Natural killer cell (primary cell): Measurements from ENCODE around the gene NFIB. TPM values are rescaled to one million over a fixed set of nuclear protein-coding genes. Genes with fewer than 3 reads are reported as not detected.

Experiments used
- ATAC-seq, 3 donors: fragments of 150-1000 bp in 2 of 3; fragments of 200-7000 bp in 1 of 3; cut with Tn5 transposase; 1 replicate in 1 of 3; 2 replicates in 2 of 3; pipeline ENCODE4 v1.10.0; 2021; ENCODE audit warnings: mild to moderate bottlenecking in 2 of 3, moderate library complexity in 2 of 3
- DNase-seq, 2 donors: peaks; one replicate each; pipeline versions ENCODE4 v3.0.0 to v3.0.0-alpha.2; 2013 to 2021; ENCODE audit warnings: mixed read lengths in 1 of 2
- H3K27ac ChIP-seq: one replicate; pipeline ENCODE4 v1.5.1; 2013; ENCODE audit warnings: mild to moderate bottlenecking, low read length
- H3K27me3 ChIP-seq: one replicate; pipeline ENCODE4 v1.6.1; 2013; ENCODE audit warnings: low read length; ENCODE audit not compliant: control insufficient read depth, insufficient read depth
- H3K36me3 ChIP-seq: one replicate; pipeline ENCODE4 v1.6.1; 2013; ENCODE audit warnings: low read length; ENCODE audit not compliant: control insufficient read depth, insufficient read depth
- H3K4me1 ChIP-seq: one replicate; pipeline ENCODE4 v1.6.1; 2013; ENCODE audit warnings: low read length; ENCODE audit not compliant: control insufficient read depth, insufficient read depth
- H3K4me3 ChIP-seq: one replicate; pipeline ENCODE4 v1.5.1; 2013; ENCODE audit warnings: low read length
- H3K9me3 ChIP-seq: one replicate; pipeline ENCODE4 v1.6.1; 2013; ENCODE audit warnings: low read length; ENCODE audit not compliant: control insufficient read depth, insufficient read depth
- H3K27ac Mint-ChIP-seq, 2 donors: one replicate each; pipeline ENCODE4 v1.8.0; 2022; ENCODE audit warnings: mild to moderate bottlenecking in 2 of 2, mixed read lengths in 2 of 2, moderate library complexity in 1 of 2
- H3K27me3 Mint-ChIP-seq, 2 donors: one replicate each; pipeline ENCODE4 v1.8.0; 2022; ENCODE audit warnings: low read depth in 2 of 2, mixed read lengths in 2 of 2
- H3K36me3 Mint-ChIP-seq: one replicate; pipeline ENCODE4 v1.8.0; 2022; ENCODE audit warnings: mixed read lengths
- H3K4me1 Mint-ChIP-seq, 2 donors: one replicate each; pipeline ENCODE4 v1.8.0; 2022; ENCODE audit warnings: mixed read lengths in 2 of 2
- H3K4me3 Mint-ChIP-seq: one replicate; pipeline ENCODE4 v1.8.0; 2022; ENCODE audit warnings: mild to moderate bottlenecking, moderate library complexity, mixed read lengths
- H3K9me3 Mint-ChIP-seq, 2 donors: one replicate each; pipeline ENCODE4 v1.8.0; 2022; ENCODE audit warnings: mixed read lengths in 2 of 2
- WGBS: methylation state at CpG from one replicate; pipeline ENCODE4 v1.1.7; 2013; ENCODE audit warnings: missing lambda C conversion rate; ENCODE audit not compliant: insufficient coverage; 5-methylcytosine and 5-hydroxymethylcytosine counted together
- intact Hi-C: fragments of 100-400 bp; cut with micrococcal nuclease; formaldehyde crosslinking; loops from one replicate; pipeline ENCODE4 v1.14.2; 2022
- total RNA-seq, 4 donors: library from RNA; stranded (reverse); fragments of 120-200 nt in 1 of 4; gene quantifications; one replicate each; pipeline versions ENCODE4 v1.2.3 to v1.2.4, GENCODE V29; 2013 to 2022
- TF ChIP-seq, protein P1 (sequence below): fragments of 200-600 bp; IDR thresholded peaks from one replicate; pipeline ENCODE4 v1.8.0; 2022; ENCODE audit warnings: antibody characterized with exemption

Gene NFIB
- total RNA-seq, 3 donors from 2014 or later (not counting 1 experiment from before 2014, with no cell fraction given), result 0.20 to 0.21 TPM; not detected in 1

DNA sequence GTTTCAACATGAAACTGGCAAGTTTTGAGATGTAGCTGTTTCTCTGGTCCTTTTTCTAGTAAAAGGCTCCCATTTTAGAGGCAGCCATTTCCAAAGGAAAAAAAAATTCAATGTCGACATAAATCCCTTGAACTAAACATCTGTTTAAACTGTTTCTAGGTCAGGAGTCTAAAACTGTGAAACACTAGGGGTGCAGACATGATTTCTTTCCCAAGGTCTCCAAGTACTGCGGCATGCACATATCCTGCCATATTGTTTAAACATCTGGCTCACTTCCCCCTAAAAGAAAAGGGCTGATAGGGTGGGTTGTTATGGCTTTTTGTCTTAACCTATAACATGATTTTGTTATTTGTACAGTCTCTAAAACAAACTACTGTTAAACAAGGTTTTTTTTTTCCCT, 51.1 kb downstream of the NFIB start:
- no peaks in the 10 kb centered on the region for H3K36me3 Mint-ChIP-seq

GRCh38 chr9:14261616-14262015, 52.3 kb downstream of the NFIB start:
- Histone ChIP-seq H3K4me1 (no peaks in the 10 kb centered on the region), H3K36me3 (no peaks in the 10 kb centered on the region), H3K4me3 (no peak overlapping the region), H3K27ac (no peak overlapping the region), H3K27me3 (no peaks in the 10 kb centered on the region), H3K9me3 (no peaks in the 10 kb centered on the region)
- Mint-ChIP-seq H3K9me3 (peaks cover 3 to 4% of the 10 kb centered on the region in 2 donors), H3K27ac (no peak overlapping the region), H3K4me3 (no peak overlapping the region), H3K4me1 (no peaks in the 10 kb centered on the region), H3K27me3 (no peaks in the 10 kb centered on the region), H3K36me3 (no peaks in the 10 kb centered on the region)
- WGBS, result 85% methylated on average over 2 of the region's 2 CpGs
- TF ChIP-seq, protein P1, sequence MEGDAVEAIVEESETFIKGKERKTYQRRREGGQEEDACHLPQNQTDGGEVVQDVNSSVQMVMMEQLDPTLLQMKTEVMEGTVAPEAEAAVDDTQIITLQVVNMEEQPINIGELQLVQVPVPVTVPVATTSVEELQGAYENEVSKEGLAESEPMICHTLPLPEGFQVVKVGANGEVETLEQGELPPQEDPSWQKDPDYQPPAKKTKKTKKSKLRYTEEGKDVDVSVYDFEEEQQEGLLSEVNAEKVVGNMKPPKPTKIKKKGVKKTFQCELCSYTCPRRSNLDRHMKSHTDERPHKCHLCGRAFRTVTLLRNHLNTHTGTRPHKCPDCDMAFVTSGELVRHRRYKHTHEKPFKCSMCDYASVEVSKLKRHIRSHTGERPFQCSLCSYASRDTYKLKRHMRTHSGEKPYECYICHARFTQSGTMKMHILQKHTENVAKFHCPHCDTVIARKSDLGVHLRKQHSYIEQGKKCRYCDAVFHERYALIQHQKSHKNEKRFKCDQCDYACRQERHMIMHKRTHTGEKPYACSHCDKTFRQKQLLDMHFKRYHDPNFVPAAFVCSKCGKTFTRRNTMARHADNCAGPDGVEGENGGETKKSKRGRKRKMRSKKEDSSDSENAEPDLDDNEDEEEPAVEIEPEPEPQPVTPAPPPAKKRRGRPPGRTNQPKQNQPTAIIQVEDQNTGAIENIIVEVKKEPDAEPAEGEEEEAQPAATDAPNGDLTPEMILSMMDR, result no peak
- intact Hi-C loops, result no loop called here
- DNase-seq (no peak), ATAC-seq (no peak)

More for the DNA sequence above, 51.1 kb downstream of the NFIB start:
- TF ChIP-seq, protein P1, result no peak
- H3K9me3 ChIP-seq, result no peaks in the 10 kb centered on the region
- no peak overlapping the region for H3K27ac Mint-ChIP-seq
- DNase-seq (no peak), ATAC-seq (no peak)
- no peaks in the 10 kb centered on the region for H3K36me3 ChIP-seq
- H3K27me3 ChIP-seq, result no peaks in the 10 kb centered on the region
- 89% methylated on average over 1 of the region's 2 CpGs for WGBS
- H3K27ac ChIP-seq, result no peak overlapping the region
- H3K4me1 Mint-ChIP-seq, result no peaks in the 10 kb centered on the region
- no peaks in the 10 kb centered on the region for H3K4me1 ChIP-seq
- H3K27me3 Mint-ChIP-seq, result no peaks in the 10 kb centered on the region
- H3K4me3 ChIP-seq, result no peak overlapping the region
- intact Hi-C loops, result no loop called here
- H3K4me3 Mint-ChIP-seq, result no peak overlapping the region
- peaks cover 3 to 4% of the 10 kb centered on the region in 2 donors for H3K9me3 Mint-ChIP-seq

DNA sequence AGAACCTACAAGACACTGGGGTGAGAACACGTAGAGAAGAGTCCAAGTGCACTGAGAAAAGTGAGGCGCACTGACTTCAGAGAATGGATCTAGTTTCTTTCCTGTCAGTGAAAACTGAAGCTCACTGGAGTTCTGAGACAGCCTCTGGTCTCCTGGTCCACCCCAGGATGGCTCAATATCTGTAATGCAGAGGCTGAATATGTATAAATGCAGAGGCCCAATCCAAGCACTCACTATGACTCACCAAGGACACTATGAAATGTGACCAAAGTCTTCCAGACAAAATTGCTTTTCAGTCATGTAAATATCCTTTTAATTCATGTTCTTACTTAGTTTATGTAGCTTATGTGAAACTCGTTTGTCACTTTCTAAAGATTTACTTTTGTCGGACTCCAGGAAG, 53.8 kb downstream of the NFIB start:
- Mint-ChIP-seq H3K9me3 (peaks cover 3 to 4% of the 10 kb centered on the region in 2 donors), H3K4me1 (no peaks in the 10 kb centered on the region), H3K27ac (no peak overlapping the region), H3K36me3 (no peaks in the 10 kb centered on the region), H3K27me3 (no peaks in the 10 kb centered on the region), H3K4me3 (no peak overlapping the region)
- Histone ChIP-seq H3K36me3 (no peaks in the 10 kb centered on the region), H3K4me3 (no peak overlapping the region), H3K27ac (no peak overlapping the region), H3K9me3 (no peaks in the 10 kb centered on the region), H3K27me3 (no peaks in the 10 kb centered on the region), H3K4me1 (no peaks in the 10 kb centered on the region)
- intact Hi-C loops, result no loop called here
- DNase-seq (no peak), ATAC-seq (no peak)
- TF ChIP-seq, protein P1, result no peak
- 88% methylated on average over 4 of the region's 4 CpGs for WGBS

- H3K27ac ChIP-seq, result no peak overlapping the region
- H3K36me3 Mint-ChIP-seq, result no peaks in the 10 kb centered on the region
These were observed 55.2 kb downstream of the NFIB start for GRCh38 chr9:14258660-14259239.

More at GRCh38 chr9:14258660-14259239, 55.2 kb downstream of the NFIB start:
- Mint-ChIP-seq H3K27ac (no peak overlapping the region), H3K4me1 (no peaks in the 10 kb centered on the region), H3K27me3 (no peaks in the 10 kb centered on the region), H3K4me3 (no peak overlapping the region), H3K9me3 (peaks cover 2 to 3% of the 10 kb centered on the region in 2 donors)
- Histone ChIP-seq H3K9me3 (no peaks in the 10 kb centered on the region), H3K4me3 (no peak overlapping the region), H3K36me3 (no peaks in the 10 kb centered on the region), H3K4me1 (no peaks in the 10 kb centered on the region), H3K27me3 (no peaks in the 10 kb centered on the region)
- no peak for DNase-seq
- TF ChIP-seq, protein P1, result no peak
- ATAC-seq, result no peak
- 86% methylated on average over 3 of the region's 4 CpGs for WGBS
- intact Hi-C loops, result no loop called here
